ENCODE data around the gene DBNL.
A peak's percentile ranks its signal among the peaks of the same experiment; 100 is the strongest.
"Not testable (repeated sequence)": the region's sequence is repeated elsewhere in the genome, so short reads cannot be mapped to it uniquely, and the experiment has no call there.

DBNL gene

DNA sequence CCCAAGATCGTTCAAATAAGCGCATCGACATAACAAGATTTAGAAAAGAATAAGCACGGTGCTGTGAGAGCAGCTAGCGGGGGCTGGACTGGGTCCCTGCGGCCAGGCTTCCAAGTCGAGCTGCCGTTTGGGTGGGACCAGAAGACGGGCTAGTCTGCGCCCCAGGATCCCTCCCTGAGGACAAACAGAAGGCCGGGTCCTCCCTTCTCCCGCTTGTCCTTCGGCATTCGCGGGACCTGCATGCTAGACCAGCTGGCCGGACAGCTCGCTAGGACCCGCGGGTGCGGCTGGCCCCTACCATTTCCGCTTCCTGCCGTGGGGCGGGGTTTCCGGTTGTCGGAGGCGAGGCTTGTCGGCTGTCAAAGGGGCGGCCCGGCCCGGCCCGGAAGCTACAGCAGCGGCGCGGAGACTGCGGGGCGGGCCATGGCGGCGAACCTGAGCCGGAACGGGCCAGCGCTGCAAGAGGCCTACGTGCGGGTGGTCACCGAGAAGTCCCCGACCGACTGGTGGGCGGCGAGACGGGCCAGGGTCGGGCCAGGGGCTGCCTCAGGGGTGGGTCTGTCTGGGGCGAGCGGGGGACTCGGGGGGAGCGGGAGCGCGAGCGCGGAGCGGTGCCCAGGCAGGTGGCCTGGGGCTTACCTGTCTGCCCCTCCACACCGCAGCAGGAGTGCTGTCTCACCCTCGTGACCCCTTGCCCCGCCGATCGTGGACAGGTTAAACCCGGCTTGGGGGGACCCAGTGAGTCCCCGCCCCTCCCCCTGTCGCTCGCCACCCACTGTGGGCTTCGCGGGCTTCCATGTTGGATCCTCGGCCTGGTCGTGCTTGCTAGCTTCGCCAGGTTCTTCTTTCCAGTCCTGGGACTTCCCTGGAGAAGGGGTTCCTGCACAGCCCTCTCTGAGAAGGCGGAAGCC lies at the start of gene DBNL:
Gene DBNL, plus strand, starts transcription at position 388 of the 911 bp plus-strand sequence. Its CDS starts 36 bp downstream, at position 424.
- peak within 1 kb of the TSS; percentile 92 for H2AFZ ChIP-seq (ENCODE audit: low read length, unreplicated experiment)
- peak within 1 kb of the TSS; percentile 22 for H3K27ac ChIP-seq (ENCODE audit: low read depth, low read length)
- peak within 1 kb of the TSS; percentile 82 for H3K4me3 ChIP-seq (ENCODE audit: low read depth, low read length)
- H3K27me3 ChIP-seq (ENCODE audit: insufficient read depth, low read length), result no peaks in the 10 kb centered on the region
- H3K36me3 ChIP-seq (ENCODE audit: insufficient read depth, low read length), result peaks cover 13% of the 10 kb centered on the region; the same call in 1 of the 2 replicates
- peaks cover 19% of the 10 kb centered on the region for H3K4me1 ChIP-seq (ENCODE audit: control insufficient read depth, insufficient read depth, low read length, unreplicated experiment)
- H3K79me2 ChIP-seq (ENCODE audit: control insufficient read depth, insufficient read depth, low read length, unreplicated experiment), result peaks cover 47% of the 10 kb centered on the region

DNA sequence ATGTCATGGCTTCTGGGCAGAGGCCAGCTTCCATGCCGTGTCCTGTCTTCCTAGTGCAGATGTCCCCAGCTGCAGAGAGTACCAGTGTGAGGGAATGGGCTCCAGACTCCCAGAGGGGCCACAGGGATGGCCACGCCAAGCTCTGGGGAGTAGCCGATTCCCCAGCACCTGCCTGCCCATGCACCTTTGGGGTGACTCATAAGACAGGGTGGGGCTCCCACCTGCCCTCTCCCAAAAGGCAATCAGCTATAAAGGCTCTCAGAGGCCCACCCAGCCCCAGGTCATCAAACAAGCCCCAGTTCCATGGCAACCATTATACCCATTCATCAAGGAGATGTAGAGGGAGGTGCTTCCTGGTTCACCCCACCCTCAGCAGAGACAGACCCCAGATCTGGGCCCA lies 47.0 kb upstream of the DBNL start, which contains the start of gene SPDYE1:
Gene SPDYE1, plus strand, starts transcription at position 366 of the 400 bp plus-strand sequence. CDS start 2,053 bp downstream, outside the sequence.
- not testable (repeated sequence) for H3K79me2 ChIP-seq (ENCODE audit: control insufficient read depth, insufficient read depth, low read length, unreplicated experiment)

GRCh38 chr7:44012081-44012480 lies 32.4 kb upstream of the DBNL start:
- not testable (repeated sequence) for H3K79me2 ChIP-seq (ENCODE audit: control insufficient read depth, insufficient read depth, low read length, unreplicated experiment); H3K4me3 ChIP-seq (ENCODE audit: low read depth, low read length); H3K36me3 ChIP-seq (ENCODE audit: insufficient read depth, low read length); H3K27me3 ChIP-seq (ENCODE audit: insufficient read depth, low read length); H2AFZ ChIP-seq (ENCODE audit: low read length, unreplicated experiment); H3K4me1 ChIP-seq (ENCODE audit: control insufficient read depth, insufficient read depth, low read length, unreplicated experiment); H3K27ac ChIP-seq (ENCODE audit: low read depth, low read length)

More for the DNA sequence above, 47.0 kb upstream of the DBNL start, which contains the start of gene SPDYE1:
- not testable (repeated sequence) for H3K4me3 ChIP-seq (ENCODE audit: low read depth, low read length); H3K4me1 ChIP-seq (ENCODE audit: control insufficient read depth, insufficient read depth, low read length, unreplicated experiment); H2AFZ ChIP-seq (ENCODE audit: low read length, unreplicated experiment); H3K27ac ChIP-seq (ENCODE audit: low read depth, low read length); H3K36me3 ChIP-seq (ENCODE audit: insufficient read depth, low read length); H3K27me3 ChIP-seq (ENCODE audit: insufficient read depth, low read length)

DNA sequence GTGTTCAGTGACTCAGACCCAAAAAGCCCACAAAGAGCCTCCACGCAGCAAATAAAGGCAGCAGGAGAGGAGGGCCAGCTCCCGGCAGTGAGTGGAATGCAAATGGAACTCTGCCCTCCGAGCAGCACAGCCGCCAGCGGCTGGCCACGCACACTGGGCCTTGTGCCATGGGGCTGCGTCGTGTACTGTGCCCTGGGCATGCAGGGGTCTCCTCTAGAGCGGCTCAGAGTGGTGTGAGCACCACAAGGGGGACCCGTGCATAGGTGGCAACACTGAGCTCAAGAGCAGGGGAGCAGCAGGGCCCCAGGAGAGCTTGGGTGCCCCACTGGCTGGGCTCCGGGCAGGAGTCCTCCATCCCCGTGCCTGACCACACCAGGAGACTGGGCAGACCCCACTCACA lies 29.4 kb upstream of the DBNL start:
- H3K27me3 ChIP-seq (ENCODE audit: insufficient read depth, low read length); H3K4me1 ChIP-seq (ENCODE audit: control insufficient read depth, insufficient read depth, low read length, unreplicated experiment); H3K4me3 ChIP-seq (ENCODE audit: low read depth, low read length); H3K27ac ChIP-seq (ENCODE audit: low read depth, low read length); H2AFZ ChIP-seq (ENCODE audit: low read length, unreplicated experiment); H3K79me2 ChIP-seq (ENCODE audit: control insufficient read depth, insufficient read depth, low read length, unreplicated experiment); H3K36me3 ChIP-seq (ENCODE audit: insufficient read depth, low read length): not testable (repeated sequence)

GRCh38 chr7:44018857-44019807 lies 25.4 kb upstream of the DBNL start:
- H3K4me3 ChIP-seq (ENCODE audit: low read depth, low read length), result peak overlapping the region; percentile 91
- not testable (repeated sequence) for H3K27ac ChIP-seq (ENCODE audit: low read depth, low read length); H2AFZ ChIP-seq (ENCODE audit: low read length, unreplicated experiment); H3K79me2 ChIP-seq (ENCODE audit: control insufficient read depth, insufficient read depth, low read length, unreplicated experiment); H3K36me3 ChIP-seq (ENCODE audit: insufficient read depth, low read length); H3K27me3 ChIP-seq (ENCODE audit: insufficient read depth, low read length); H3K4me1 ChIP-seq (ENCODE audit: control insufficient read depth, insufficient read depth, low read length, unreplicated experiment)

DNA sequence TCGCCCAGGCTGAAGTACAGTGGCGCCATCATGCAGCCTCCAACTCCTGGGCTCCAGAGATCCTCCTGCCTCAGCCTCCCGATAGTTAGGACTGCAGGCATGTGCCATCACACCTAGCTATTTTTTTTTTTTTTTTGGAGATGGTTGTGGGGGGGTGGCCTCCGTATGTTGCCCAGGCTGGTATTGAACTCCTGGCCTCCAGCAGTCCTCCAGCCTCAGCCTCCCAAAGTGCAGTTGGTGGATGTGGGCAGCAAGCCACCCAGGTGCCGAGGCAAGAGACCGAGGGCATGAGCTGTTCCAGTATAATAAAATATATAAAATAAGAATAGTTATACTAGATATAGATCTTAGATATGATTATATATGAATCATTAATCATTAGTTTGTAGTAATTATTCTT lies 24.7 kb upstream of the DBNL start:
- not testable (repeated sequence) for H3K36me3 ChIP-seq (ENCODE audit: insufficient read depth, low read length); H2AFZ ChIP-seq (ENCODE audit: low read length, unreplicated experiment); H3K4me1 ChIP-seq (ENCODE audit: control insufficient read depth, insufficient read depth, low read length, unreplicated experiment); H3K27ac ChIP-seq (ENCODE audit: low read depth, low read length); H3K4me3 ChIP-seq (ENCODE audit: low read depth, low read length); H3K79me2 ChIP-seq (ENCODE audit: control insufficient read depth, insufficient read depth, low read length, unreplicated experiment); H3K27me3 ChIP-seq (ENCODE audit: insufficient read depth, low read length)

DNA sequence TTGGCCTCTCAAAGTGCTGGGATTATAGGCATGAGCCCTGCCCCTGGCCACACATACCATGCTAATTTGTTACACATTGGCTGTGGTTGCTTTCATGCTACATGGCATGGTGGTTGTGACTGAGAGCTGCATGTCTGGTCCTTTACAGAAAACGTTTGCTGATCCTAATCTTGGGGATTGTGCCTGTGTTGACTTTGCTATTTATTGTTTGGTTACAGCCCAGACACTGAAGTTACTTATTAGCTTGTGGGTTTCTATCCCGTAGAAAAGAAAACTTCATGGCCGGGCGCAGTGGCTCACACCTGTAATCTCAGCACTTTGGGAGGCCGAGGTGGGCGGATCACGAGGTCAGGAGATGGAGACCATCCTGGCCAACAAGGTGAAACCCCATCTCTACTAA lies 22.4 kb upstream of the DBNL start:
- not testable (repeated sequence) for H3K27ac ChIP-seq (ENCODE audit: low read depth, low read length); H3K36me3 ChIP-seq (ENCODE audit: insufficient read depth, low read length); H3K4me3 ChIP-seq (ENCODE audit: low read depth, low read length); H2AFZ ChIP-seq (ENCODE audit: low read length, unreplicated experiment); H3K27me3 ChIP-seq (ENCODE audit: insufficient read depth, low read length); H3K4me1 ChIP-seq (ENCODE audit: control insufficient read depth, insufficient read depth, low read length, unreplicated experiment); H3K79me2 ChIP-seq (ENCODE audit: control insufficient read depth, insufficient read depth, low read length, unreplicated experiment)

- H3K36me3 ChIP-seq (ENCODE audit: insufficient read depth, low read length); H3K4me3 ChIP-seq (ENCODE audit: low read depth, low read length); H3K27ac ChIP-seq (ENCODE audit: low read depth, low read length); H2AFZ ChIP-seq (ENCODE audit: low read length, unreplicated experiment); H3K27me3 ChIP-seq (ENCODE audit: insufficient read depth, low read length); H3K79me2 ChIP-seq (ENCODE audit: control insufficient read depth, insufficient read depth, low read length, unreplicated experiment); H3K4me1 ChIP-seq (ENCODE audit: control insufficient read depth, insufficient read depth, low read length, unreplicated experiment): not testable (repeated sequence)
Measured at GRCh38 chr7:44022796-44023467, 21.6 kb upstream of the DBNL start.

- H3K79me2 ChIP-seq (ENCODE audit: control insufficient read depth, insufficient read depth, low read length, unreplicated experiment); H3K4me3 ChIP-seq (ENCODE audit: low read depth, low read length); H3K27ac ChIP-seq (ENCODE audit: low read depth, low read length); H3K36me3 ChIP-seq (ENCODE audit: insufficient read depth, low read length); H3K27me3 ChIP-seq (ENCODE audit: insufficient read depth, low read length); H2AFZ ChIP-seq (ENCODE audit: low read length, unreplicated experiment); H3K4me1 ChIP-seq (ENCODE audit: control insufficient read depth, insufficient read depth, low read length, unreplicated experiment): not testable (repeated sequence)
Measured at GRCh38 chr7:44029433-44029832, 15.1 kb upstream of the DBNL start.

DNA sequence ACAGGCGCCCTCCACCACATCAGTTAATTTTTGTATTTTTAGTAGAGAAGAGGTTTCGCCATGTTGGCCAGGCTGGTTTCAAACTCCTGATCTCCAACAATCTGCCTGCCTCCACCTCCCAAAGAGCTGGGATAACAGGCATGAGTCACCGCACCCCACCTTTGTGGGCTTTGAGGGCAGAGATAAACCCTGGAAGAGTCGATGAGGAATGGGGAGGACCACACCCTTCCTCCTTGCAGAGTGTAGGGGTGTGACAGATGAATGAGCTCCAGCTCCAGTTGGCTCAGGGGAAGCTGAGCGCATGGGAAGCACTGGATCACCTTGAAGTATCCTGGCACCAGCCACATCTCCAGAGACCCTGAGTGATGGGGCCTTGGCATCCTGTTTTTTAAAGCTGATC lies 14.5 kb upstream of the DBNL start:
- H3K79me2 ChIP-seq (ENCODE audit: control insufficient read depth, insufficient read depth, low read length, unreplicated experiment); H3K4me1 ChIP-seq (ENCODE audit: control insufficient read depth, insufficient read depth, low read length, unreplicated experiment); H3K36me3 ChIP-seq (ENCODE audit: insufficient read depth, low read length); H3K27me3 ChIP-seq (ENCODE audit: insufficient read depth, low read length); H3K27ac ChIP-seq (ENCODE audit: low read depth, low read length); H3K4me3 ChIP-seq (ENCODE audit: low read depth, low read length); H2AFZ ChIP-seq (ENCODE audit: low read length, unreplicated experiment): not testable (repeated sequence)
